22Rv1 (cell line): ENCODE measurements around the gene ACOX2.

Source experiments
- CTCF ChIP-seq: fragments of 450-650 bp; IDR thresholded peaks from 2 replicates; pipeline ENCODE4 v1.5.1; 2017; ENCODE audit warnings: mild to moderate bottlenecking
- ZFX ChIP-seq: fragments of 450-650 bp; IDR thresholded peaks from 2 replicates; pipeline ENCODE4 v1.6.1; 2017; ENCODE audit warnings: antibody characterized with exemption, borderline replicate concordance

DNA sequence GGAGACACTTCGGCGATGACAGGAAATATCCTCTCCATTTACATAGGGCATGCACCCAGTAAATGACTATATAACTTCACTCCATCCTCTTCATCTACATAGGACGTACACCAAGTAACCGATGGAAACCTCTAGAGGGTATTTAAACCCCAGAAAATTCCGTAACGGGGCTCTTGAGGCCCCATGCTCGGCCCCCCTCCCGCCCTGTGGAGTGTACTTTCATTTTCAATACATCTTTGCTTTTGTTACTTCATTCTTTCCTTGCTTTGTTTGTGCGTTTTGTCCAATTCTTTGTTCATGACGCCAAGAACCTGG, 47.7 kb upstream of the ACOX2 start:
- TF ChIP-seq CTCF, result no peak
- TF ChIP-seq ZFX, result no peak
